Activated naive CD4-positive, alpha-beta T cell treated with anti-CD3 and anti-CD28 coated beads, Interleukin-2, amount 50 U/mL, for 72 hours (primary cell): Measurements from ENCODE around the gene RFC3. TPM values are rescaled to one million over a fixed set of nuclear protein-coding genes. Genes with fewer than 3 reads are reported as not detected.
A peak's percentile ranks its signal among the peaks of the same experiment; 100 is the strongest.

Experiments
- ATAC-seq, 2 donors: fragments of 150-1000 bp; cut with Tn5 transposase; 2 replicates each; pipeline ENCODE4 v1.10.0; 2021; ENCODE audit warnings: mild to moderate bottlenecking in 2 of 2, moderate library complexity in 2 of 2
- DNase-seq, 2 donors: peaks; one replicate each; pipeline ENCODE4 v3.0.0; 2021 to 2022; ENCODE audit warnings: low spot score in 2 of 2
- H3K27ac Mint-ChIP-seq, 2 donors: one replicate each; pipeline ENCODE4 v1.8.0; 2022; ENCODE audit warnings: mild to moderate bottlenecking in 2 of 2, mixed read lengths in 2 of 2
- H3K36me3 Mint-ChIP-seq, 2 donors: one replicate each; pipeline ENCODE4 v1.8.0; 2022; ENCODE audit warnings: mixed read lengths in 2 of 2
- H3K9me3 Mint-ChIP-seq, 2 donors: one replicate each; pipeline ENCODE4 v1.8.0; 2022; ENCODE audit warnings: mixed read lengths in 2 of 2
- total RNA-seq, 2 donors: library from RNA; stranded (reverse); gene quantifications; one replicate each; pipeline ENCODE4 v1.2.3, GENCODE V29; 2022

The RFC3 gene
- total RNA-seq, 2 donors from 2014 or later, result 58.8 to 61.5 TPM

- DNase-seq (no peak), ATAC-seq (no peak)
- H3K36me3 Mint-ChIP-seq, result peaks cover 42 to 51% of the 10 kb centered on the region in 2 donors
- H3K27ac Mint-ChIP-seq, result no peak overlapping the region
- no peaks in the 10 kb centered on the region for H3K9me3 Mint-ChIP-seq
Observed at GRCh38 chr13:33845572-33846302, 27.8 kb downstream of the RFC3 start.

- DNase-seq, result no peak
- Mint-ChIP-seq H3K9me3 (no peaks in the 10 kb centered on the region), H3K27ac (peak overlapping the region in 1 of 2 donors; percentile 58), H3K36me3 (peaks cover 47 to 51% of the 10 kb centered on the region in 2 donors)
- no peak for ATAC-seq
Observed at GRCh38 chr13:33846303-33847062, 28.5 kb downstream of the RFC3 start.

- Mint-ChIP-seq H3K27ac (no peak overlapping the region), H3K36me3 (peaks cover 32 to 48% of the 10 kb centered on the region in 2 donors), H3K9me3 (peaks cover 3 to 4% of the 10 kb centered on the region in 2 donors)
- DNase-seq (no peak), ATAC-seq (no peak)
Observed at GRCh38 chr13:33849211-33849610, 31.3 kb downstream of the RFC3 start.

GRCh38 chr13:33855371-33855895 lies 37.5 kb downstream of the RFC3 start:
- no peak for DNase-seq

GRCh38 chr13:33859691-33860303 lies 41.8 kb downstream of the RFC3 start:
- ATAC-seq (peak in 1 of 2 donors; percentile 33), DNase-seq (no peak)
- peaks cover 4% of the 10 kb centered on the region in 2 donors for H3K36me3 Mint-ChIP-seq
- no peak overlapping the region for H3K27ac Mint-ChIP-seq
- H3K9me3 Mint-ChIP-seq, result peaks cover 0 to 2% of the 10 kb centered on the region in 2 donors

More at GRCh38 chr13:33855371-33855895, 37.5 kb downstream of the RFC3 start:
- peaks cover 4 to 18% of the 10 kb centered on the region in 2 donors for H3K36me3 Mint-ChIP-seq
- peaks cover 3 to 4% of the 10 kb centered on the region in 2 donors for H3K9me3 Mint-ChIP-seq
- ATAC-seq, result no peak
- no peak overlapping the region for H3K27ac Mint-ChIP-seq

GRCh38 chr13:33860526-33860925 lies 42.6 kb downstream of the RFC3 start:
- ATAC-seq (no peak), DNase-seq (no peak)
- Mint-ChIP-seq H3K9me3 (peaks cover 0 to 3% of the 10 kb centered on the region in 2 donors), H3K36me3 (peaks cover 4 to 5% of the 10 kb centered on the region in 2 donors), H3K27ac (no peak overlapping the region)

GRCh38 chr13:33862016-33862415 lies 44.1 kb downstream of the RFC3 start:
- Mint-ChIP-seq H3K27ac (no peak overlapping the region), H3K36me3 (peaks cover 0 to 5% of the 10 kb centered on the region in 2 donors), H3K9me3 (peaks cover 0 to 3% of the 10 kb centered on the region in 2 donors)
- no peak for DNase-seq
- ATAC-seq, result no peak

- DNase-seq (no peak), ATAC-seq (no peak)
- Mint-ChIP-seq H3K36me3 (peaks cover 0 to 5% of the 10 kb centered on the region in 2 donors), H3K9me3 (peaks cover 0 to 3% of the 10 kb centered on the region in 2 donors), H3K27ac (no peak overlapping the region)
Observed at GRCh38 chr13:33863188-33863789, 45.3 kb downstream of the RFC3 start.

GRCh38 chr13:33865945-33866344 lies 48.0 kb downstream of the RFC3 start:
- DNase-seq (no peak), ATAC-seq (no peak)
- Mint-ChIP-seq H3K36me3 (peaks cover 0 to 5% of the 10 kb centered on the region in 2 donors), H3K9me3 (peaks cover 0 to 3% of the 10 kb centered on the region in 2 donors), H3K27ac (no peak overlapping the region)

GRCh38 chr13:33867472-33867871 lies 49.5 kb downstream of the RFC3 start:
- Mint-ChIP-seq H3K36me3 (peaks cover 0 to 5% of the 10 kb centered on the region in 2 donors), H3K27ac (no peak overlapping the region), H3K9me3 (peaks cover 0 to 3% of the 10 kb centered on the region in 2 donors)
- no peak for DNase-seq
- ATAC-seq, result no peak

- peaks cover 0 to 5% of the 10 kb centered on the region in 2 donors for H3K36me3 Mint-ChIP-seq
- H3K27ac Mint-ChIP-seq, result peak overlapping the region in 1 of 2 donors; percentile 59
- peak in 1 of 2 donors; percentile 18 for ATAC-seq
- DNase-seq, result no peak
- H3K9me3 Mint-ChIP-seq, result peaks cover 0 to 3% of the 10 kb centered on the region in 2 donors
Observed at GRCh38 chr13:33868343-33868994, 50.5 kb downstream of the RFC3 start.

- no peak for ATAC-seq
- DNase-seq, result no peak
Observed at GRCh38 chr13:33869005-33869404, 51.1 kb downstream of the RFC3 start.

GRCh38 chr13:33870046-33870668 lies 52.2 kb downstream of the RFC3 start:
- no peak for DNase-seq
- no peak for ATAC-seq
- H3K36me3 Mint-ChIP-seq, result no peaks in the 10 kb centered on the region
- no peak overlapping the region for H3K27ac Mint-ChIP-seq
- no peaks in the 10 kb centered on the region for H3K9me3 Mint-ChIP-seq

More at GRCh38 chr13:33869005-33869404, 51.1 kb downstream of the RFC3 start:
- H3K36me3 Mint-ChIP-seq, result peaks cover 0 to 5% of the 10 kb centered on the region in 2 donors
- H3K27ac Mint-ChIP-seq, result peak overlapping the region; percentile 59 to 69
- peaks cover 0 to 3% of the 10 kb centered on the region in 2 donors for H3K9me3 Mint-ChIP-seq

- H3K36me3 Mint-ChIP-seq, result no peaks in the 10 kb centered on the region
- H3K9me3 Mint-ChIP-seq, result no peaks in the 10 kb centered on the region
- no peak overlapping the region for H3K27ac Mint-ChIP-seq
- DNase-seq (no peak), ATAC-seq (no peak)
Observed at GRCh38 chr13:33871207-33872004, 53.5 kb downstream of the RFC3 start.

GRCh38 chr13:33872005-33872351 lies 54.0 kb downstream of the RFC3 start:
- H3K36me3 Mint-ChIP-seq, result no peaks in the 10 kb centered on the region
- H3K9me3 Mint-ChIP-seq, result no peaks in the 10 kb centered on the region
- no peak overlapping the region for H3K27ac Mint-ChIP-seq
- ATAC-seq (no peak), DNase-seq (no peak)
